Right renal cortex interstitium (tissue), 3 donors: ENCODE measurements around the gene CREB5. TPM values are rescaled to one million over a fixed set of nuclear protein-coding genes. Genes with fewer than 3 reads are reported as not detected.
"Not testable (repeated sequence)": the region's sequence is repeated elsewhere in the genome, so short reads cannot be mapped to it uniquely, and the experiment has no call there.

ENCODE experiments used
- DNase-seq, 3 donors: peaks; one replicate each; pipeline ENCODE4 v3.0.0-alpha.2; 2013; ENCODE audit warnings: low read depth in 3 of 3, low spot score in 2 of 3
- polyA plus RNA-seq, 3 donors: library from polyadenylated mRNA; unstranded; fragments of 120-200 nt; gene quantifications; one replicate each; pipeline ENCODE4 v1.2.1, GENCODE V29; 2013; ENCODE audit not compliant: insufficient read length in 3 of 3

CREB5 gene
- polyA plus RNA-seq = 10 to 100 TPM in 1 of 3 donors, 1 to 10 TPM in 2; 6.3 to 12.2 (median 7.7) TPM

- DNase-seq = no peak
Observed at GRCh38 chr7:28411876-28412662, at the start of gene CREB5. Gene CREB5 (plus strand): TSS chr7:28412518. CDS start chr7:28412915, 397 bp downstream.

GRCh38 chr7:28362812-28363211 lies 49.5 kb upstream of the CREB5 start:
- DNase-seq = no peak

- no peak for DNase-seq
Observed at GRCh38 chr7:28364082-28364481, 48.2 kb upstream of the CREB5 start.

GRCh38 chr7:28369523-28369922 lies 42.8 kb upstream of the CREB5 start:
- no peak for DNase-seq

- DNase-seq = no peak
Observed at GRCh38 chr7:28371846-28372245, 40.5 kb upstream of the CREB5 start.

GRCh38 chr7:28373990-28374389 lies 38.3 kb upstream of the CREB5 start:
- no peak for DNase-seq

- DNase-seq = no peak
Observed at GRCh38 chr7:28375729-28376128, 36.6 kb upstream of the CREB5 start.

- no peak for DNase-seq
Observed at GRCh38 chr7:28376634-28377033, 35.7 kb upstream of the CREB5 start.

GRCh38 chr7:28378574-28379149 lies 33.7 kb upstream of the CREB5 start:
- no peak for DNase-seq

- no peak for DNase-seq
Observed at GRCh38 chr7:28381466-28381865, 30.9 kb upstream of the CREB5 start.

- no peak for DNase-seq
Observed at GRCh38 chr7:28382144-28382543, 30.2 kb upstream of the CREB5 start.

GRCh38 chr7:28383975-28384374 lies 28.3 kb upstream of the CREB5 start:
- no peak for DNase-seq

- DNase-seq = peak in 1 of 3 donors; percentile 71
Observed at GRCh38 chr7:28389504-28390395, 22.6 kb upstream of the CREB5 start.

GRCh38 chr7:28390426-28390825 lies 21.9 kb upstream of the CREB5 start:
- DNase-seq = no peak

GRCh38 chr7:28392289-28392688 lies 20.0 kb upstream of the CREB5 start:
- no peak for DNase-seq

- no peak for DNase-seq
Observed at GRCh38 chr7:28395404-28395803, 16.9 kb upstream of the CREB5 start.

GRCh38 chr7:28395831-28396230 lies 16.5 kb upstream of the CREB5 start:
- DNase-seq = no peak

- DNase-seq = no peak
Observed at GRCh38 chr7:28397141-28397540, 15.2 kb upstream of the CREB5 start.

GRCh38 chr7:28400838-28401360 lies 11.4 kb upstream of the CREB5 start:
- no peak for DNase-seq

GRCh38 chr7:28401567-28401966 lies 10.8 kb upstream of the CREB5 start:
- DNase-seq = not testable (repeated sequence)

GRCh38 chr7:28405662-28406061 lies 6.7 kb upstream of the CREB5 start:
- DNase-seq = no peak
